ENCODE results near the gene PREX1.

PREX1 gene

GRCh38 chr20:48642105-48642880 is 185.5 kb downstream of the PREX1 start:
- no peak for DNase-seq (ENCODE audit: low read depth in 3 of 3, low spot score in 1 of 3)

- no peak for DNase-seq (ENCODE audit: low read depth in 3 of 3, low spot score in 1 of 3)
Observed at GRCh38 chr20:48640871-48641270, 186.9 kb downstream of the PREX1 start.

- DNase-seq (ENCODE audit: low read depth in 3 of 3, low spot score in 1 of 3), result no peak
Observed at GRCh38 chr20:48639899-48640298, 187.9 kb downstream of the PREX1 start.

- no peak for DNase-seq (ENCODE audit: low read depth in 3 of 3, low spot score in 1 of 3)
Observed at GRCh38 chr20:48638546-48638945, 189.3 kb downstream of the PREX1 start.

- no peak for DNase-seq (ENCODE audit: low read depth in 3 of 3, low spot score in 1 of 3)
Observed at GRCh38 chr20:48637461-48637860, 190.3 kb downstream of the PREX1 start.

- no peak for DNase-seq (ENCODE audit: low read depth in 3 of 3, low spot score in 1 of 3)
Observed at GRCh38 chr20:48636301-48636700, 191.5 kb downstream of the PREX1 start.

- peak in 1 of 3 donors; percentile 56 for DNase-seq (ENCODE audit: low read depth in 3 of 3, low spot score in 1 of 3)
Observed at GRCh38 chr20:48635791-48636267, 192.0 kb downstream of the PREX1 start.

GRCh38 chr20:48635361-48635760 is 192.4 kb downstream of the PREX1 start:
- no peak for DNase-seq (ENCODE audit: low read depth in 3 of 3, low spot score in 1 of 3)

- DNase-seq (ENCODE audit: low read depth in 3 of 3, low spot score in 1 of 3), result no peak
Observed at GRCh38 chr20:48634641-48635040, 193.2 kb downstream of the PREX1 start.

GRCh38 chr20:48633620-48634257 is 194.1 kb downstream of the PREX1 start:
- no peak for DNase-seq (ENCODE audit: low read depth in 3 of 3, low spot score in 1 of 3)

GRCh38 chr20:48632825-48633619 is 194.8 kb downstream of the PREX1 start:
- DNase-seq (ENCODE audit: low read depth in 3 of 3, low spot score in 1 of 3), result no peak

GRCh38 chr20:48632017-48632824 is 195.6 kb downstream of the PREX1 start:
- DNase-seq (ENCODE audit: low read depth in 3 of 3, low spot score in 1 of 3), result no peak

GRCh38 chr20:48631114-48632016 is 196.4 kb downstream of the PREX1 start:
- DNase-seq (ENCODE audit: low read depth in 3 of 3, low spot score in 1 of 3), result no peak

- DNase-seq (ENCODE audit: low read depth in 3 of 3, low spot score in 1 of 3), result no peak
Observed at GRCh38 chr20:48630342-48631075, 197.3 kb downstream of the PREX1 start.

- DNase-seq (ENCODE audit: low read depth in 3 of 3, low spot score in 1 of 3), result no peak
Observed at GRCh38 chr20:48629960-48630315, 197.9 kb downstream of the PREX1 start.

GRCh38 chr20:48629069-48629959 is 198.5 kb downstream of the PREX1 start:
- no peak for DNase-seq (ENCODE audit: low read depth in 3 of 3, low spot score in 1 of 3)

- no peak for DNase-seq (ENCODE audit: low read depth in 3 of 3, low spot score in 1 of 3)
Observed at GRCh38 chr20:48627737-48628128, 200.1 kb downstream of the PREX1 start.
